Measurements from ENCODE around the gene RPS27. TPM values are rescaled to one million over a fixed set of nuclear protein-coding genes. Genes with fewer than 3 reads are reported as not detected.

RPS27 gene
- polyA plus RNA-seq, 2 of the 4 experiments (the other 2 are of a cell fraction), result 4,831 to 5,586 TPM

GRCh38 chr1:153962088-153963029 is 28.2 kb upstream of the RPS27 start:
- Histone ChIP-seq H3K4me3 (peak overlapping the region; percentile 73), H3K4me2 (peak overlapping the region; percentile 84), H3K4me1 (peaks cover 32% of the 10 kb centered on the region), H3K9me3 (no peaks in the 10 kb centered on the region), H3K27ac (peak overlapping the region; percentile 89 to 95)
- no peak for ATAC-seq
- ChIA-PET POLR2A (interaction anchor here (0.7 to 4.0 kb wide), 6 partner anchors 11 to 39 kb away, joined by 3 to 30 read pairs (median 12); partner anchors contain the start of genes DENND4B, GATAD2B, JTB and RAB13), CTCF (interaction anchor here (0.8 to 3.6 kb wide), 7 partner anchors 11 to 39 kb away, joined by 3 to 26 read pairs (median 4); partner anchors contain the start of genes DENND4B, GATAD2B, JTB and RAB13)
- peak in 1 of 2 experiments; percentile 39 for DNase-seq (ENCODE audit: low read depth in 1 of 2, low spot score in 1 of 2)
- TF ChIP-seq FOSL2 (IDR thresholded peaks at IDR 0.05) (no peak), FOSL2 (CRISPR knock-in tag; IDR thresholded peaks at IDR 0.05) (peak; percentile 64; the same call in 1 of the 2 replicates), POLR2A (IDR thresholded peaks at IDR 0.05; ENCODE audit: low read length) (0 out of 2 replicates have a peak, but pooled peaks have one; percentile 4), ELK1 (IDR thresholded peaks at IDR 0.05; ENCODE audit: low read depth, low read length) (no peak), USF2 (IDR thresholded peaks at IDR 0.05) (0 out of 2 replicates have a peak, but pooled peaks have one; percentile 40), FOXS1 (CRISPR knock-in tag; IDR thresholded peaks at IDR 0.05) (no peak)
- FAIRE-seq, result no peak
- 66% methylated on average over 16 of the region's 16 CpGs for WGBS (ENCODE audit: missing lambda C conversion rate)

- Histone ChIP-seq H3K4me2 (peak within 1 kb of the TSS; percentile 84), H3K9me3 (no peaks in the 10 kb centered on the region), H3K4me1 (peaks cover 33% of the 10 kb centered on the region), H3K27ac (peak within 1 kb of the TSS; percentile 89 to 95), H3K4me3 (peak within 1 kb of the TSS; percentile 73)
- DNase-seq (ENCODE audit: low read depth in 1 of 2, low spot score in 1 of 2) (peak; percentile 95 to 97), FAIRE-seq (no peak), ATAC-seq (peak; percentile 69 to 77)
- under 1% methylated on average over 28 of the region's 54 CpGs for WGBS (ENCODE audit: missing lambda C conversion rate)
- ChIA-PET POLR2A (interaction anchor here (0.7 to 4.0 kb wide), 10 partner anchors 10 to 336 kb away, joined by 3 to 30 read pairs (median 6); partner anchors contain the start of genes DENND4B, GATAD2B, JTB and RAB13), CTCF (interaction anchor here (0.8 to 3.6 kb wide), 9 partner anchors 10 to 142 kb away, joined by 3 to 26 read pairs (median 3); partner anchors contain the start of genes DENND4B, GATAD2B, JTB and RAB13)
- TF ChIP-seq CEBPB (IDR thresholded peaks at IDR 0.05) (no peak), PBX3 (IDR thresholded peaks at IDR 0.05) (peak; percentile 94), JUN (IDR thresholded peaks at IDR 0.05) (peak in 1 of 2 experiments; percentile 78; a peak in 3 of 5 replicates), POLR2A (IDR thresholded peaks at IDR 0.05; ENCODE audit: low read length) (peak; percentile 56), CHD2 (IDR thresholded peaks at IDR 0.05; ENCODE audit: low read length, partially characterized antibody) (peak; percentile 82), PHF8 (IDR thresholded peaks at IDR 0.05; ENCODE audit: borderline replicate concordance, low read depth) (peak; percentile 27; the same call in 1 of the 2 replicates), BCL3 (IDR thresholded peaks at IDR 0.05) (peak; percentile 63; the same call in 1 of the 3 replicates), MYC (IDR thresholded peaks at IDR 0.05; ENCODE audit: borderline replicate concordance, low read length) (0 out of 2 replicates have a peak, but pooled peaks have one; percentile 26), E2F6 (IDR thresholded peaks at IDR 0.05; ENCODE audit: borderline replicate concordance, low read depth) (no peak), REST (IDR thresholded peaks at IDR 0.05) (peak; percentile 68), HEYL (CRISPR knock-in tag; IDR thresholded peaks at IDR 0.05) (0 out of 2 replicates have a peak, but pooled peaks have one; percentile 48)
These were observed 27.3 kb upstream of the RPS27 start, which contains the start of gene SLC39A1 for GRCh38 chr1:153963030-153963849. TSS of gene SLC39A1 (minus strand) at chr1:153963537. CDS start at chr1:153962715, 822 bp downstream.
